SU-DHL-6 (cell line): ENCODE measurements around the gene FUT8.

Experiments used
- CTCF ChIP-seq: fragments of 200-600 bp; sonication (generic); IDR thresholded peaks from one replicate; pipeline ENCODE4 v1.5.1; 2017; ENCODE audit warnings: antibody characterized with exemption, mild to moderate bottlenecking, low read length, moderate library complexity; ENCODE audit not compliant: insufficient read depth, poor library complexity, severe bottlenecking
- EZH2phosphoT487 ChIP-seq: fragments of 200-600 bp; sonication (generic), shearing (Covaris generic); conservative IDR thresholded peaks from 2 replicates; pipeline ENCODE4 v1.6.1; 2018; ENCODE audit warnings: mild to moderate bottlenecking, antibody characterized with exemption, low read length, moderate library complexity, mixed read lengths

DNA sequence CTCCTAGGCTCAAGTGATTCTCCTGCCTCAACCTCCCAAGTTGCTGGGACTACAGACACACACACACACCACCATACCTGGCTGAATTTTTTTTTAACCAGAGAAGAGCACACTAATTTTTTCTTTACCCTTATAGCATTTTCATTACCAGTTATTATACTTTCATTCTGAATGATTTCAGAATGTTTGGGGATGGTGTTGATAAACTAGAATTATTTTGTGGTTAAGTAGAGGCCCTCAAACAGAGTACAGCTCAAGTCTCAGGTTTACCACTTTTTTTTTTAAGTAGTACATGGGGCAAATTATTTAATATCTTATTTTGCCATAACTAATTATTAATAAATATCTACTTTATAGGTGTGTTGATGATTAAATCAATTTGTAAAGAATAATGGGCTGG is 86.6 kb downstream of the FUT8 start:
- TF ChIP-seq CTCF (no peak), EZH2phosphoT487 (no peak)
